Tibial artery (tissue), 4 donors: Measurements from ENCODE around the gene HEXA.
A peak's percentile ranks its signal among the peaks of the same experiment; 100 is the strongest.
"Not testable (repeated sequence)": the region's sequence is repeated elsewhere in the genome, so short reads cannot be mapped to it uniquely, and the experiment has no call there.

Experiments
- DNase-seq, 2 donors: peaks; one replicate each; pipeline ENCODE4 v3.0.0-alpha.2; 2019
- H3K27ac ChIP-seq, 2 donors: fragments of 200-600 bp; sonication (generic) in 1 of 2; 1 replicate in 1 of 2; 2 replicates in 1 of 2; pipeline ENCODE4 v1.5.1; 2018 to 2019; ENCODE audit warnings: mild to moderate bottlenecking in 1 of 2
- H3K27me3 ChIP-seq, 2 donors: fragments of 200-600 bp; sonication (generic) in 1 of 2; one replicate each; pipeline versions ENCODE4 v1.5.1 to v1.6.0; 2016 to 2019
- H3K36me3 ChIP-seq, 3 donors: fragments of 200-600 bp; sonication (generic) in 2 of 3; one replicate each; pipeline ENCODE4 v1.5.1; 2016 to 2019; ENCODE audit warnings: mild to moderate bottlenecking in 2 of 3
- H3K4me1 ChIP-seq, 4 donors: fragments of 200-600 bp; sonication (generic) in 2 of 4; 1 replicate in 3 of 4; 2 replicates in 1 of 4; pipeline ENCODE4 v1.5.1; 2016 to 2019
- H3K4me3 ChIP-seq, 2 donors: fragments of 200-600 bp; sonication (generic) in 1 of 2; 1 replicate in 1 of 2; 2 replicates in 1 of 2; pipeline ENCODE4 v1.5.1; 2018 to 2019; ENCODE audit warnings: mild to moderate bottlenecking in 2 of 2
- H3K9me3 ChIP-seq, 3 donors: fragments of 200-600 bp; sonication (generic) in 1 of 3; one replicate each; pipeline ENCODE4 v1.5.1; 2016 to 2019
- intact Hi-C: fragments of 100-400 bp; cut with DNase I; formaldehyde crosslinking; loops from one replicate; pipeline ENCODE4 v1.15.0; 2023; ENCODE audit warnings: low total_unique reads
- TF ChIP-seq, protein P1 (sequence below), 2 experiments: fragments of 200-600 bp in 1 of 2; fragments of 450-650 bp in 1 of 2; IDR thresholded peaks; one replicate each; pipeline ENCODE4 v1.5.1; 2017 to 2019; ENCODE audit warnings: antibody characterized with exemption in 2 of 2, mild to moderate bottlenecking in 1 of 2, moderate library complexity in 1 of 2

Gene HEXA

DNA sequence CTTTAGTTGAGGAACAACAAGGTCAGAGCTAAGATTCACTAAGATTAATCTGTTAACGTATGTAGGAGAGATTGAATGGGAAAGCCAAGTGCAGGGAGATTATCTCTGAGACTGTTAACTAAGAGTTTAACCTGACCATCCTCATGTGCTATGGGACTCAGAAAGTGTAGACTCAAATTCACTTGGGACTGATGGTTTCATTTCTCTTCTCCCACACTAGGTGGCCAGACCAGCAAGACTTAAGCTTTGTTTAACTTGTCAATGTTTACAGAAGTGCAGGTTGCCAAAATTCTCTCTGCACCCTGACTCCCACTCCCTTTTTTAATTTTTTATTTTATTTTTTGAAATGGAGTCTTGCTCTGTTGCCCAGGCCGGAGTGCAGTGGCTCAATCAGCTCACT, 6.3 kb upstream of the HEXA start:
- intact Hi-C loops, result no loop called here

DNA sequence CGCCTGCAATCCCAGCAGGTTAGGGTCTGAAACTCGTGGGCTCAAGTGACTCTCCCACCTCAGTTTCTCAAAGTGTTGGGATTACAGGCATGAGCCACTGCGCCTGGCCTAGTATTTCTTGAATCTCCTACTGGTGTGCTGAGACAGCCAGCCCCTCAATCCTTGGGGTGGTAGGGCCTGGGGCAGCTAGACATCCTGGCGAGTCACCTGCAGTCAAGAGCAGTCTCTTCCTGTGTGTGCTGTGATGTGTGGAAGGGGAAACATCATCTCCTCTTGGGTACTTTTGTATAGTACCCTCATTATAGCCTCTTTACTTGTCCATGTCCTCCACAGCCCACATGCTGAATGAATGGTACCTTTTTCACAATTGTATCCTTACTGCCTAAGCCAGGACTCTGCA, 4.9 kb upstream of the HEXA start:
- Histone ChIP-seq H3K4me1 (peaks cover 0 to 10% (median 4%) of the 10 kb centered on the region in 4 donors), H3K4me3 (no peak overlapping the region), H3K27ac (no peak overlapping the region), H3K27me3 (peaks cover 0 to 21% of the 10 kb centered on the region in 2 donors), H3K9me3 (no peaks in the 10 kb centered on the region), H3K36me3 (no peaks in the 10 kb centered on the region)
- DNase-seq, result no peak
- intact Hi-C loops, result no loop called here
- TF ChIP-seq, protein P1, sequence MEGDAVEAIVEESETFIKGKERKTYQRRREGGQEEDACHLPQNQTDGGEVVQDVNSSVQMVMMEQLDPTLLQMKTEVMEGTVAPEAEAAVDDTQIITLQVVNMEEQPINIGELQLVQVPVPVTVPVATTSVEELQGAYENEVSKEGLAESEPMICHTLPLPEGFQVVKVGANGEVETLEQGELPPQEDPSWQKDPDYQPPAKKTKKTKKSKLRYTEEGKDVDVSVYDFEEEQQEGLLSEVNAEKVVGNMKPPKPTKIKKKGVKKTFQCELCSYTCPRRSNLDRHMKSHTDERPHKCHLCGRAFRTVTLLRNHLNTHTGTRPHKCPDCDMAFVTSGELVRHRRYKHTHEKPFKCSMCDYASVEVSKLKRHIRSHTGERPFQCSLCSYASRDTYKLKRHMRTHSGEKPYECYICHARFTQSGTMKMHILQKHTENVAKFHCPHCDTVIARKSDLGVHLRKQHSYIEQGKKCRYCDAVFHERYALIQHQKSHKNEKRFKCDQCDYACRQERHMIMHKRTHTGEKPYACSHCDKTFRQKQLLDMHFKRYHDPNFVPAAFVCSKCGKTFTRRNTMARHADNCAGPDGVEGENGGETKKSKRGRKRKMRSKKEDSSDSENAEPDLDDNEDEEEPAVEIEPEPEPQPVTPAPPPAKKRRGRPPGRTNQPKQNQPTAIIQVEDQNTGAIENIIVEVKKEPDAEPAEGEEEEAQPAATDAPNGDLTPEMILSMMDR (IDR thresholded peaks at IDR 0.05), result no peak

More for the DNA sequence above, 6.3 kb upstream of the HEXA start:
- Histone ChIP-seq H3K27me3 (peaks cover 0 to 21% of the 10 kb centered on the region in 2 donors), H3K9me3 (no peaks in the 10 kb centered on the region), H3K4me3 (no peak overlapping the region), H3K36me3 (no peaks in the 10 kb centered on the region), H3K27ac (no peak overlapping the region), H3K4me1 (peaks cover 0 to 1% (median under 1%) of the 10 kb centered on the region in 4 donors)
- no peak for DNase-seq
- TF ChIP-seq, protein P1 (IDR thresholded peaks at IDR 0.05), result no peak

- Histone ChIP-seq H3K4me3 (no peak overlapping the region), H3K4me1 (peaks cover 0 to 15% (median 8%) of the 10 kb centered on the region in 4 donors), H3K27me3 (peaks cover 0 to 15% of the 10 kb centered on the region in 2 donors), H3K9me3 (no peaks in the 10 kb centered on the region), H3K36me3 (no peaks in the 10 kb centered on the region), H3K27ac (no peak overlapping the region)
- intact Hi-C loops, result loop anchor here (10.0 kb wide), 1 partner anchor 95 kb away; the partner anchor contains the start of gene ARIH1
- TF ChIP-seq, protein P1 (IDR thresholded peaks at IDR 0.05), result no peak
- DNase-seq, result no peak
Measured at GRCh38 chr15:72379856-72380430, 4.1 kb upstream of the HEXA start.

DNA sequence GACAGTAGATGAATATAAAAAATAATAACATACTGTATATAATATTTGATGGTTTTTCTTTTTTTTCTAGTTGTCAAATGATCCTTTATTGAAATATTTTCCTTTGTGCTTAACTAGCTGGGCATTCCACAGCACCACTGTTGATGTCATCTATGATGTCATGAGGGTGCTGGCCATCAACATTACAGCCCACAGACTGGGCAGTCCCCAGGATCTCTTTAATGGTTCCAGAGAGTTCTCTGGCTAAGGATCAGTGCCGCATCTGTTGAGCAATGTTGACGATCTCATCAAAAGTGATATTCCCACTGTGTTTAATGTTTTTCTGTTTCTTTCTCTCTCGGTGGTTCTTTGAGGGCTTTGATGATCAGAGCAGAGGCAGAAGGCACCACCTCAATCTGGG, 3.3 kb upstream of the HEXA start:
- H3K9me3 ChIP-seq, H3K4me3 ChIP-seq, H3K27me3 ChIP-seq, H3K36me3 ChIP-seq, DNase-seq, H3K27ac ChIP-seq: not testable (repeated sequence)
- peaks cover 0 to 23% (median 14%) of the 10 kb centered on the region in 4 donors for H3K4me1 ChIP-seq
- intact Hi-C loops, result loop anchor here (10.0 kb wide), 1 partner anchor 96 kb away; the partner anchor contains the start of gene ARIH1

- peaks cover 0 to 37% (median 21%) of the 10 kb centered on the region in 4 donors for H3K4me1 ChIP-seq
- no peaks in the 10 kb centered on the region for H3K9me3 ChIP-seq
- H3K27ac ChIP-seq, result no peak overlapping the region
- no peaks in the 10 kb centered on the region for H3K27me3 ChIP-seq
- H3K4me3 ChIP-seq, result no peak overlapping the region
- no peak for DNase-seq
- TF ChIP-seq, protein P1 (IDR thresholded peaks at IDR 0.05), result no peak
- intact Hi-C loops, result loop anchor here (10.0 kb wide), 1 partner anchor 97 kb away; the partner anchor contains the start of gene ARIH1
- peaks cover 0 to 6% (median 0%) of the 10 kb centered on the region in 3 donors for H3K36me3 ChIP-seq
Measured at GRCh38 chr15:72377331-72377730, 1.5 kb upstream of the HEXA start.

GRCh38 chr15:72375501-72375845, 341 bp downstream of the HEXA start:
- H3K27ac ChIP-seq, result peak overlapping the region; percentile 88 to 89
- H3K4me1 ChIP-seq, result peaks cover 0 to 42% (median 21%) of the 10 kb centered on the region in 4 donors
- intact Hi-C loops, result loop anchor here (10.0 kb wide), 1 partner anchor 99 kb away; the partner anchor contains the start of gene ARIH1
- no peaks in the 10 kb centered on the region for H3K27me3 ChIP-seq
- TF ChIP-seq, protein P1 (IDR thresholded peaks at IDR 0.05), result no peak
- DNase-seq, result peak in 1 of 2 donors; percentile 54
- peaks cover 0 to 14% (median 0%) of the 10 kb centered on the region in 3 donors for H3K36me3 ChIP-seq
- peak overlapping the region; percentile 68 to 79 for H3K4me3 ChIP-seq
- H3K9me3 ChIP-seq, result no peaks in the 10 kb centered on the region
